GM19438 (cell line): ENCODE data around the gene RNPC3.

Source experiments
- ATAC-seq: cut with Tn5 transposase; IDR thresholded peaks from one replicate; pipeline ENCODE4 v1.9.1; 2021; ENCODE audit warnings: low read depth; ENCODE audit not compliant: unreplicated experiment

Gene RNPC3

GRCh38 chr1:103525607-103526507 lies at the start of gene RNPC3:
Gene RNPC3 (plus strand): TSS chr1:103525699. CDS start chr1:103526071, 372 bp downstream.
- peak; percentile 86 for ATAC-seq

GRCh38 chr1:103477101-103477500 lies 48.4 kb upstream of the RNPC3 start:
- ATAC-seq: no peak

GRCh38 chr1:103489935-103490334 lies 35.6 kb upstream of the RNPC3 start:
- peak; percentile 87 for ATAC-seq

DNA sequence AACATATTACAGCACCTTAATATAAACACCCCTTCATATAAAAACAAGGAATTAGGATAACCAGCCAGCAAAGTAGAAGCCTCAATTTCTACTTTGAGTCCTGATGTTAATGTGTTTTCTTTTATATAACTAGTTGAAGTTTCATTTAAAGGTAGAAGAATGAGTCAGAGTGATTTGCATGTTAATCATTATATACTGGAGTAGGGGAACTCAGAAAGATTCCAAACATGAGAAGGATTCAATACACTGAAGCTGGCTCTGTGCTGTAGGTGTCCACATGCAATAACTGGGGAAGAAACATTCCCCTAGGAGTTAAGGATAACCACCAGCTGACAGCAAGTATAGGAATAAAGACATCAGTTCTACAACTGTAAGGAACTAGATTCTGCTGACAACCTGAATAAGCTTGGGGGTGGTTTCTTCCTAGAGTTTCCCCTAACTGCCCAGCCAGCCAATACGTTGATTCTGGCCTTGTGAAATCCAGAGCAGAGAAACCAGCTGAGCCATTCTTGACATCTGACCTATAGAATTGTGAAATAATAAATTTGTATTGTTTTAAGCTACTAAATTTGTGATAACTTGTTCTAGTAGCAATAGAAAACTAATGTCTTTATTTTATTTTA lies 33.4 kb upstream of the RNPC3 start:
- ATAC-seq: no peak

DNA sequence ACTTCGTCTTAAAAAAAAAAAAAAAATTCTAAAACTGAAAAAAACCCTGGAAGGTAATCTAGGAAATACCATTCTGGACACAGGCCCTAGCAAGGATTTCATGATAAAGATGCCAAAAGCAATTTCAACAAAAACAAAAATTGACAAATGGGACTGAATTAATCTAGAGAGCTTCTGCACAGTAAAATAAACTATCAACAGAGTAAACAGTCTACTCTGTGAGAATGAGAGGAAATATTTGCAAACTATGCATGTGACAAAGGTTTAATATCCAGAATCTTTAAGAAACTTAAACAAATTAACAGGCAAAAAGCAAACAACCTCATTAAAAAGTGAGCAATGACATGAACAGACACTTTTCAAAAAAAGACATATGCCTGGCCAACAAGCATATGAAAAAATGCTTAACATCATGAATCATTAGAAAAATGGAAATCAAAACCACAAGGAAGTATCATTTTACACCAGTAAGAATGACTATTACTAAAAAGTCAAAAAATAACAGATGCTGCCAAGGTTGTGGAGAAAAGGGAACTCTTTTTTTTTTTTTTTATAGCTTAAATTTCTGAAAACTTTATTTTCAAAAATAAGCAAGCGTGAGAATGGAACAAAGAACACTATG lies 29.4 kb upstream of the RNPC3 start:
- ATAC-seq: no peak

- ATAC-seq: no peak
These were observed 28.1 kb upstream of the RNPC3 start for GRCh38 chr1:103497404-103497803.

DNA sequence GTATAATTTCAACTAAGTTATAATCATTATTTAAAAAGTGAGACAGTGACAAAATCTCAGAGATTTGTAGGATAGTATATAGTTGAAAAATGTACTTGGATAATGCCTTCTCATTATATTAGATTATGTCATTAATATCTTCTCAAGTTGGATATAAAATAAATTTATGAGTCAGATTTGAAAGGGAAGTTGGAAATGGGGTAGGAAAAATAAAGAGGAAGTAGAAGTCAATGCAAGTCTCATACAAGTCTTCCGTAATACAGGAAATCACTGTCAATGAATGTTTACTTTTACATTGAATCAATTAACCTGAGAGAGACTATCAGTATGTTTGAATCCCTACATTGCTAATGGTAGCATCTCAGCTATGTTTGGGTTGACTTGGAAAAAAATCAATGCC lies 16.2 kb upstream of the RNPC3 start:
- ATAC-seq: no peak

- no peak for ATAC-seq
These were observed 11.8 kb upstream of the RNPC3 start for GRCh38 chr1:103513711-103514110.

DNA sequence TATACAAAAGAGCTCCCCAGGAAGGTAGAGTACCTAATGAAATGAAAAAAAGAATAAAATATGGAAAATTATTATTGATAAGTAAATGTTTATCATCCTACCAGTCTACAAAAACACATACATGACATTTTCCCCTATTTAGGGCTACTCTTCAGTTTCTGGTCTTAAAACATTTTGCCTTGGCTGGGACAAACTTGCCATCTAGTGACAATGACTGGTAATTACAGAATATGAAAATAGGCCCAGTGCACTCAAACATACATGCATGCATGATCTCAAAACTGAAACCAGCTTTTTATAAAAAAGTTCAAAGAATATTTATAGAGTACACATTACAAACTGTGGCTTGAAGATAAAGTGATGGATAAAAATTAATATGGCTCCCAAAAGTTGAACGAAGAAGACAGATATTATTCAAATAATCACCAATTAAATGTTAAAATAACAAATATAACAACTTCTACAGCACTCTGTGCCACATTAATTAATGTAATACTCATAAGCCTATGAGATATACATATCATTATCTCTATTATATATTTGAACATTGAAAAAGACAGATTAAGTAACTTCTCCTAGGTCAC lies 10.5 kb upstream of the RNPC3 start:
- ATAC-seq: peak; percentile 64

GRCh38 chr1:103516283-103516682 lies 9.2 kb upstream of the RNPC3 start:
- no peak for ATAC-seq

DNA sequence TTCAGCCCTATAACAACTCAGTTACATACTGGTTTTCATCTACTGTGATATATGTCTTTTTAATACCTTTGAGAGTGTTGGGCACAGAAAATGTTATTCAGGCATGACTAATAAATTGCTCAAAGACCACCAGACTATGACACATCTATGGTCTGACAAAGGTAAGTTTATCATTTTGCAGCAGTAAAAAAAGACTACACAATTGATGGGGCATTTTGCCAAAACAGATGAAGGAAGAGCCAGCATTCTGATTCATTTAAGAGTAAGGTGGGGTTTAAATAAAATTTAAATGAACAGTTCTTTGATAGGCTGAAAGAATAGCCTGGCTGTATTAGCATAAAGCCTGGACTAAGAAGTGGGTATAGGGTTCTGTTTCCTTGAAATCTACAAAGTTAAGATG lies 8.8 kb upstream of the RNPC3 start:
- no peak for ATAC-seq

DNA sequence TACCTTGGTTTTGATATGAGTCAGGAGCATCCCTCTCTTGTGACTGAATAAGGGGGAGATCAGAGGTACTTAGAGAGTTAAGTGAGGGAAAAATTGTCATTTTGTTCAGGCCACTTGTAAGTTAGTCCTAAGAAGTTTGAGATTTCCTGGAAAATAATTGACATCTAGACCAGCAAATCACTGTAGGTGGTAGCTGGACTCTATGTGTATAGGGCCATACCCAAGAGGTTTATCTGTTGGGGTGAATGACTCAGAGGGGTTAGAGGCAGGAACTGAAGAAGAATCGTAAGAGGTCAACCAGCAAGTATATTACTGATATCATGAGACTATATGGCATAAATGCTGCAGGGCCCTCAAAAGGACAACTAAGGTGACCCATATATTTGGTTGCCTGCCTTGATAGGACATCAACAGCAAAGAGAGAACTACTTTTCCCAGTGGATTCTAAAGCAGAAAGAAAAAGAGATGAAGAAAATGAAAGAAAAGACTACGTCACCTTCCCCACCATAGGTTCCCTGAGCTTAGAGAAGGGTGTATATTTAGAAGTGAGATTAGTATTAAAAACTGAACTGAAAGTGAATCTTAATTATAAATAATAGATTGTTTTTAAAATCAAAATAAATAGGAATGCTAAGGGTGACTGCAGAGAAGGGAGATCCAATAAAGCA lies 8.0 kb upstream of the RNPC3 start:
- peak; percentile 74 for ATAC-seq

DNA sequence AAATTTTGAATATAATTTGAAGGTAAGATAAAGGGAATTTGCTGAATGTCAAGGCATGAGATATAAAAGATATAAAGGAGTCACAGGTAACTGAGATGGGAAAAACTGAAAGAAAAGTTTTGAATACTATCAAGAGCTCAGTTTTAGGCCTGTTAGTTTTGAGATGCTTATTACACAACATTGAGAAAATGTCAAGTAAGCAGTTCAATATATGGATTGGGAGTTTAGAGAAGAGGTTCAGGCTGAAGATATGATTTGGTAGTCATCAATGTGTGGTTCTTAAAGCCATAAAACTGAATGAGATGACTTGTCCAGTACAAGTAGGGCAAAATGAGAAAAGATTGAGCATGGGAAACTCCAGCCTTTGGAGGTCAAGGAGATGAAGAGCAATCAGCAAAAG lies 4.7 kb upstream of the RNPC3 start:
- no peak for ATAC-seq

DNA sequence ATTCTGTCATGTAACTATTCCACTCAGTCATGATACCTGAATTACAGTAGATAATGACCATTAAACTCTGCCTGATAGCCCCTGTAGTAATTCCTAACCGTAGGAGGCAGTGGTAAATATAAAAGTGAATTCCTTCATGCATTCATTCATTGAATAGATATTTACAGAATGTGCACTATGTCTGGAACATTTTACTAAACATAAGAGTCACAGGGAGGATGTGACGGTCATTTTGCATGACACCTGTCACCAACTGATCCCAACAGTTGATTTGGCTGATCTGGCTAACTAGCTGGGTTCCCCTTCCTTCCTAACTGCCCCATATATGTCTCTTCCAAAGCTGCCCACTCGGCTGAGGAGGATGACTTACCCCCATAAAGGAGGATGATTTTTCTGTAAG lies 2.2 kb upstream of the RNPC3 start:
- ATAC-seq: no peak

DNA sequence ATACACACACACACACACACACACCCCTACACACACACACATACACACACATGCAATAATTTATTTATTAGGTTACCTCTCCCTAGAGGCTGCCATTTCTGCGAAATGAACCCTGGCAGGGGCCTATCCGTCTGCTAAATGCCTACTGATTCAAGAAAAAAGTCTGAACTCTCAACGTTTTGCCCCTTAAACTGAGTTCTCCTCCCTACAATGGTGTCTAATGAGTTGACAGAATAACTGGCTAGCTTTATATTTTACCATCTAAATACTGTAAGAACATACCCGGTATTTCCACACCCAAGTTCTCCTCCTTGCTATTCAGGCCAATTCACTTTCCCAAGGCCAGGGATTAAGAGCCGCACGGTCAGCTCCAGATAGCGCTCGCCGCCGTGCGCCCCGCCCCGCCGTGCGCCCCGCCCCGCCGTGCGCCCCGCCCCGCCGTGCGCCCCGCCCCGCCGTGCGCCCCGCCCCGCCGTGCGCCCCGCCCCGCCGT lies 339 bp upstream of the RNPC3 start:
- ATAC-seq: peak; percentile 37

- ATAC-seq: no peak
These were observed 1.8 kb downstream of the RNPC3 start for GRCh38 chr1:103527331-103527730.

DNA sequence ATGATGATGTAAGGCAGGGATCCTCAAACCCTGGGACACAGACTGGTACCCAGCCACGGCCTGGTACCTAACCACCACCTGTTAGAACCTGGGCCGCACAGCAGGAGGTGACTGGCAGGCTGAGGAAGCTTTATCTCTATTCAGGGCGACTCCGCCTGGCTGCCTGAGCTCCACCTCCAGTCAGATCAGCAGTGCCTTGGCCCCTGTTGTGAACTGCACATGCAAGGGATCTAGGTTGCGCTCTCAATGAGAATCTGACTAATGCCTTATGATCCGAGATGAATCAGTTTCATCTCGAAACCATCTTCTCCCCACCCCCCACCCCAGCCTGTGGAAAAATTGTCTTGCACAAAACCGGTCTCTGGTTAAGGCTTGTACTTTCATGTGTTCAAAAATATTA lies 4.2 kb downstream of the RNPC3 start:
- ATAC-seq: no peak

DNA sequence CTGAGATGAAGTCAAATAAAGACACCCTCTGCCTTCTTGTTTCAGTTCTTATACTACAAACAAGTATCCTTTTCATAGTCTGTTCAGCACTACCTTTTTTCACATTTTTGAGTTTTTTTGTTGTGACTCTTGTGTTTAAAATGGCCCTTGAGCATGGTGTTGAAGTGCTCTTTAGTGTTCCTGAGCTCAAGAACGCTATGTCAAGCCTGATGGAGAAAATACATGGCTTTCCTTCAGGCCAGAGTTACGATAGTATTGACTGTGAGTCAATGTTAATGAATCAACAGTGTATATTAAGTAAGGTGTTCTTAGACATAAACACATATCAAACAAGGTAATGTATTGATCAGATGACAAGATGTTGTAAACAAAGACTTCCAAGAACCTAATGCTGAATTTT lies 12.7 kb downstream of the RNPC3 start:
- ATAC-seq: no peak

DNA sequence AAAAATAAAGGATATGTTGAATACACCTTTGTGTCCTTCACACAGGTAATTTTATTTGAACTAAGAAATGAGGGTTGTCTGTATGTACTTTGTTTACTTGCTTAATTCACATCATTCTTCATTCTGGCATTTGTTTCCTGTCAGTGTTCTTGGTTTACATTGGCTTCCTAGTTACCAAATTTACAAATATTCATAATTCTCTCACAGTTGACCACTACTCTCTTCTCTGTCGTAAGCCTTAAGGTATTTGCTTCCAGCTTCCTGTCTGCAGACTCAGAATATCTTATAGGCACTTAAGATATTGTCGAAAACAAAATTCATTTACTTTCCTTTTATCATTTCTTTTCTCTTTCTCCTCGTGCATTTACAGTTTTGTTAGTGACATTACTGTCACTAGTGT lies 15.9 kb downstream of the RNPC3 start:
- no peak for ATAC-seq

- no peak for ATAC-seq
These were observed 21.0 kb downstream of the RNPC3 start for GRCh38 chr1:103546496-103546895.

DNA sequence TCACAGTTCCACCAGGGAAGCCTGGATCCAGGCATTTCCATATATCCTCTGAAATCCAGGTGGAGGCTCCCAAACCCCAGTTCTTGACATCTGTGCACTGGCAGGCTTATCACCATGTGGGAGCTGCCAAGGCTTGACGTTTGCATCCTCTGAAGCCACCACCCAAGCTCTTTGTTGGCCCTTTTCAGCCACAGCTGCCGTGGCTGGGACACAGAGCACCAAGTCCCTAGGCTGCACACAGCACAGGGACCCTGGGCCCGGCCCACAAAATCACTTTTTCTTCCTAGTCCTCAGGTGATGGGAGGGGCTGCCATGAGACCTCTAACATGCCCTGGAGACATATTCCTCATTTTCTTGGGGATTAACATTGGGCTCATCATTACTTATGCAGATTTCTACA lies 22.3 kb downstream of the RNPC3 start:
- ATAC-seq: no peak
